HG03432 (cell line): Measurements from ENCODE around the gene PCSK6.

Experiments used
- ATAC-seq: cut with Tn5 transposase; IDR thresholded peaks from one replicate; pipeline ENCODE4 v1.9.1; 2021; ENCODE audit warnings: mild to moderate bottlenecking, moderate library complexity; ENCODE audit not compliant: unreplicated experiment

PCSK6 gene

DNA sequence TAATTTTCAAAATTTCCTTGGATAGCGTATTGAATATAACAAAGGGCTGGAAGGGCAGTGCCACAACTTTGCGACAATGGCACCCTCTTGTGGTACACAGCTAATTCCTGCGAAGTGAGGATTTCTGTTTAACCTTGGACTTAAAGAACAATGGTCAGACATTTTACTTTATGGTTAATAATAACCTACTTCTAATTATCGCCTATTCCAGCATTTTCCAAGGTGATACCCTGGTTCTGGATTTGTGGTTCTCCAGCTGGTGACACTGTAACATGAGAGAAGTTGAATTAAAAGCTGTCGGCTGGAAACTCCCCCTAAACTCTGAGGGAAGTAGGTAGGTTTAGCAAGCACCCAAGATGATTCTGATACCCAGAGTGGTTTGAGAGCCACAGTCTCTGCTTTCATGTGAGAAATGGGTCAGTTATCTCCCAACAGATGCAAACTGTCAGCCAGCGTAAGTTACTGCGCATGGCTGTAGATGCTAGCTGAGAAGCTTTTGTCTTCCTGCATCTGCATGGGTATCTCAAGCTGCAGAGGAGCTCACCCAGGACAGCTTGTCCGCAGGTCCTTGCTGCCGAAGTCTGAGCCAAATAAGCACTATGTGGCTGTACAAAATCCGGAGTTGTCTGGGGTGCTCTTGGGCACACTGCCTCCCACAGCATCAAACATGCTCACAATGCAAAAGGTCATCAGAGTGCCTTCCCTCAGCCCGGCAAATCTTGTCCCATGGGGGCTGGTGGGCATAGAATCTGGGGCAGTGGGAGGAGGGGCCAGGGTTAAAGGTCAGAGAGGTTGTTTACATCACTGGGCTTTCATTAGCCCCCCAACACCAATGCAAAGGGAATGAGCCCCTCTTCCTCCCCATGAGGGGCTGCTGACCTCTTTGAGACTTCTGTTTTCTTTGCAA, 231.0 kb downstream of the PCSK6 start:
- no peak for ATAC-seq

- ATAC-seq, result no peak
Measured at GRCh38 chr15:101256757-101257156, 232.8 kb downstream of the PCSK6 start.

DNA sequence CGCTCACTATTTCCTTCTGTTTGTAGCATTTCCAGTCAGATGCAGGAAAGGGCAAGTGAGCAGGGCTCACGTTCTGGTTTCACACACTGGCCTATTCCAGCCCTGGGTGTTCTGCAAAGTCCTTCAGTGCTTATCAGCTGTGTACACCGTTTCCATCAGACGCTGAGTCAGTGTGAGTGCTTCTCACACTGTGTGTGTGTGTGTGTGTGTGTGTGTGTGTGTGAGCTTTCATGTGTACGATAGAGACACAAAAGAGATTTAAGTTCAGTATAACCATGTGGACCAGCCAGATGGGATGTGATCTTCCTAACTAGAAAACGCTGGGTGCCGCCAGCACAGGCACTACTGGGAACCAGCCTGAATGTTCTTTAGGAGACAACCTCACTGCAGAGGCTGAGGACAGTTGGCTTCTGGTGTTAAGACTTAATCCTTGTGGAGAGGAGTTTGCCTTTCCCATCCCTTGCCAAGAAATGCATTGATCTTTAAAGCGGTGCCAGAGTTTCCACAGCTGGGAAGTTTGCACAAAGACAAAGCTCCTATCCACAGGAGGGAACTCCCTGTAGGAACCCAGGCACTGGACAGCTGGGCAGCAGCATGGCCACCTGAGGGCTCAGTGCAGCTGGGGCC, 233.8 kb downstream of the PCSK6 start:
- no peak for ATAC-seq

GRCh38 chr15:101255051-101255395, 234.5 kb downstream of the PCSK6 start:
- ATAC-seq, result no peak

DNA sequence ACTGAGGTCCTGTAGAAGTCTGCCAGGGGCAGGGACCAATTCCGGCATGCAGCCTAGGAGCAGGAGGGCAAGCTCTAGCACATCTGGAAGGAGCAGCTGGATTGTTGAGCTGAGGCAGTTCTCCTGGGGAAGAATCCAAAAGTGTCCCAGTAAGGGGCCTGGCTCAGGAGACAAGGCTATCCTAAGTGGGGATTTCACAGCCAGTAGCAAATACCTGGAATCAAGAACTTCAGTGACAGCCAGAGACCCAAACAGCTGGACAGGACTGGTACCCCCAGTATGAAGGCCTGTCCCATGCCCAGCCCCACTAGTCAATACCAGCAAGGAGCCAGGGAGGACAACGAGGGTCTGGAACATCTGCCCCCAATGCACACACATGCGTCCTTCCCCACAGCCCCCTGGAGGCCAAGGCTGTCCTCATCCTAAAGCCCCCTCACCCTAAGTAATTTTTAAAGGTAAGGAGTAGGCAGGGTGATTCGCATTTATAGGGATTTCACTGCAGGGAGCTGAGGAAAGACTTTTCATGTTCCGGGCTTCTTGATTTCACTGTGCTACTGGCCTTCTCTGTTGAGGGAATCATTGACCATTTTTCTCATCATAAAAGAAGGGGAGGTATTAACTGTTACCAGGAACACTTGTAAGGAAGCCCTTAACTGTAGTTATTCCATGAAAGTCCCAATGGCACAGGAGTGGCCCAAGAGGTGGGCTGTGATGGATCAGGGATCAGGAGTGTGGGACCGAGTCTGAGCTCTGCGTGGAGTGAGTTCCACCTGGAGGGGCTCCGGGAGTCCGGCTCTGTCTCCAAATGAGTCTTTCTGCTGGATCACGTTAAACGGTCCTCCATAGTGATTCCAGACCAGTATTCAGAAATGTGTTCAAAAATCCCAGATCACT, 235.1 kb downstream of the PCSK6 start:
- no peak for ATAC-seq
